ENCODE measurements around the gene UBE2C. TPM values are rescaled to one million over a fixed set of nuclear protein-coding genes. Genes with fewer than 3 reads are reported as not detected.

Gene UBE2C
- total and polyA plus RNA-seq, 2 donors (not counting 1 experiment from before 2014, with no cell fraction given), result 0.54 to 2.4 TPM

DNA sequence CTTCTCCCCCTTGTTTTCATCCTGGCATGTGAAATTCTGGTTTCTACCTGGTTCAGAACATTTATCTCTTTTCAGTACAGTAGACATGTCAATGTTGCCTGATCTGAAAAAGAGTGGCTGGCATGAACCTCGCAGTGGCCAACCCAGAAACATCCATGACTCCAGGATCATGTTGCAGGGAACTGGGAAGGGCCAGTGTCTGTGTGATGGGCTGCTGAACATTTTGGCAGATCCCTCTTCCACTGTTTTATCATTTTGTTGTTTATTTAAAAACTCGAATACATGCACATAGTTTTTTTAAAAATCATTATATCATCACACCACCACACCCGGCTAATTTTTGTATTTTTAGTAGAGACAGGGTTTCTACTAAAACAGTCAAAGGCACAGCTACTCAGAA is 39.8 kb upstream of the UBE2C start:
- peaks cover 5% of the 10 kb centered on the region for H3K4me1 Mint-ChIP-seq
- Histone ChIP-seq H3K27ac (ENCODE audit: low read length in 2 of 2) (no peak overlapping the region), H3K4me2 (replicated peaks; ENCODE audit: low read depth, low read length, poor library complexity, severe bottlenecking) (no peak overlapping the region), H3K79me2 (ENCODE audit: control insufficient read depth, insufficient read depth, low read length) (no peaks in the 10 kb centered on the region), H3K9me3 (ENCODE audit: control extremely low read depth in 1 of 3, control insufficient read depth in 2 of 3, insufficient read depth in 1 of 3, low read length in 2 of 3) (no peaks in the 10 kb centered on the region), H4K20me1 (ENCODE audit: control insufficient read depth, insufficient read depth, low read length, poor library complexity, severe bottlenecking) (no peaks in the 10 kb centered on the region), H3K4me1 (ENCODE audit: control insufficient read depth in 2 of 2, insufficient read depth in 2 of 2, low read length in 2 of 2) (peaks cover 0 to 6% of the 10 kb centered on the region in 2 donors), H3K4me3 (ENCODE audit: control extremely low read depth in 1 of 5, extremely low read depth in 1 of 5, insufficient read depth in 1 of 5, low read depth in 2 of 5, low read length in 4 of 5) (no peak overlapping the region), H2AFZ (ENCODE audit: insufficient read depth, low read depth, low read length, poor library complexity, severe bottlenecking) (no peak overlapping the region), H3K36me3 (replicated peaks in 1 of 2; ENCODE audit: control extremely low read depth in 1 of 2, control insufficient read depth in 1 of 2, extremely low read depth in 1 of 2, insufficient read depth in 2 of 2, low read length in 1 of 2) (no peaks in the 10 kb centered on the region), H3K9ac (ENCODE audit: low read length) (no peak overlapping the region), H3K27me3 (replicated peaks in 1 of 4; ENCODE audit: control extremely low read depth in 1 of 4, control insufficient read depth in 3 of 4, insufficient read depth in 4 of 4, low read length in 3 of 4) (peaks cover 0 to 6% (median 1%) of the 10 kb centered on the region in 4 experiments)
- ATAC-seq (ENCODE audit: low read depth) (no peak), DNase-seq (no peak)
- TF ChIP-seq, protein P1, sequence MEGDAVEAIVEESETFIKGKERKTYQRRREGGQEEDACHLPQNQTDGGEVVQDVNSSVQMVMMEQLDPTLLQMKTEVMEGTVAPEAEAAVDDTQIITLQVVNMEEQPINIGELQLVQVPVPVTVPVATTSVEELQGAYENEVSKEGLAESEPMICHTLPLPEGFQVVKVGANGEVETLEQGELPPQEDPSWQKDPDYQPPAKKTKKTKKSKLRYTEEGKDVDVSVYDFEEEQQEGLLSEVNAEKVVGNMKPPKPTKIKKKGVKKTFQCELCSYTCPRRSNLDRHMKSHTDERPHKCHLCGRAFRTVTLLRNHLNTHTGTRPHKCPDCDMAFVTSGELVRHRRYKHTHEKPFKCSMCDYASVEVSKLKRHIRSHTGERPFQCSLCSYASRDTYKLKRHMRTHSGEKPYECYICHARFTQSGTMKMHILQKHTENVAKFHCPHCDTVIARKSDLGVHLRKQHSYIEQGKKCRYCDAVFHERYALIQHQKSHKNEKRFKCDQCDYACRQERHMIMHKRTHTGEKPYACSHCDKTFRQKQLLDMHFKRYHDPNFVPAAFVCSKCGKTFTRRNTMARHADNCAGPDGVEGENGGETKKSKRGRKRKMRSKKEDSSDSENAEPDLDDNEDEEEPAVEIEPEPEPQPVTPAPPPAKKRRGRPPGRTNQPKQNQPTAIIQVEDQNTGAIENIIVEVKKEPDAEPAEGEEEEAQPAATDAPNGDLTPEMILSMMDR (IDR thresholded peaks at IDR 0.05), result no peak
- TF ChIP-seq EZH2 (IDR thresholded peaks at IDR 0.05; ENCODE audit: borderline replicate concordance, insufficient read depth, low read depth, low read length, poor library complexity, severe bottlenecking), result no peak
- ChIA-PET POLR2A (no interaction called here), CTCF (interaction anchor here (0.7 to 3.4 kb wide), 4 partner anchors 219 to 1761 kb away, joined by 3 to 35 read pairs (median 4); no protein-coding TSS in a partner anchor)
- H3K27me3 Mint-ChIP-seq, result peaks cover 18% of the 10 kb centered on the region
- no peaks in the 10 kb centered on the region for H3K9me3 Mint-ChIP-seq (ENCODE audit: insufficient read depth)
- WGBS (ENCODE audit: insufficient coverage), result 100% methylated on average over 1 of the region's 3 CpGs
- H3K27ac Mint-ChIP-seq, result no peak overlapping the region
- intact Hi-C loops (cut with micrococcal nuclease), result loop anchor here (10.0 kb wide), 1 partner anchor 318 kb away; no protein-coding TSS in a partner anchor
- H3K4me3 Mint-ChIP-seq, result no peak overlapping the region

DNA sequence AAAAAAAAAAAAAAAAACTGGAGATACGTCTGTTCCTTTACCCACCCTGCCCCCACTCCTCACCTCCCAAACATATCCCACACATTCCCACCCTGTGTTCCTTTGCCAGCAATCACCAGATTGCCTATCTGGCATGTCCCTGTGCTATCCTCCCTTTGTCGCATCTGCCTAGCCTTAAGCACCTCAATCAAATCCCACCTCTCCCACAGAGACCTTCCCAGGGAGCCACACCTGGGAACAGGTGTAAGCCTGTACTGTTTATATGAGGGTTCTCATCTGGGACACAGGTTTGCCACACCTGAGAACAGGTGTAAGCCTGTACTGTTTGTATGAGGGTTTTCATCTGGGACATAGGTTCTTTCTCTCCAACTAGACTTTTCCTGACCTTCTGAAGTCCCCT is 37.5 kb upstream of the UBE2C start:
- Histone ChIP-seq H3K4me2 (replicated peaks; ENCODE audit: low read depth, low read length, poor library complexity, severe bottlenecking) (no peak overlapping the region), H3K36me3 (replicated peaks in 1 of 2; ENCODE audit: control extremely low read depth in 1 of 2, control insufficient read depth in 1 of 2, extremely low read depth in 1 of 2, insufficient read depth in 2 of 2, low read length in 1 of 2) (no peaks in the 10 kb centered on the region), H3K27ac (ENCODE audit: low read length in 2 of 2) (no peak overlapping the region), H3K9me3 (ENCODE audit: control extremely low read depth in 1 of 3, control insufficient read depth in 2 of 3, insufficient read depth in 1 of 3, low read length in 2 of 3) (no peaks in the 10 kb centered on the region), H3K27me3 (replicated peaks in 1 of 4; ENCODE audit: control extremely low read depth in 1 of 4, control insufficient read depth in 3 of 4, insufficient read depth in 4 of 4, low read length in 3 of 4) (peaks cover 0 to 14% (median 1%) of the 10 kb centered on the region in 4 experiments), H3K4me3 (ENCODE audit: control extremely low read depth in 1 of 5, extremely low read depth in 1 of 5, insufficient read depth in 1 of 5, low read depth in 2 of 5, low read length in 4 of 5) (no peak overlapping the region), H3K79me2 (ENCODE audit: control insufficient read depth, insufficient read depth, low read length) (no peaks in the 10 kb centered on the region), H4K20me1 (ENCODE audit: control insufficient read depth, insufficient read depth, low read length, poor library complexity, severe bottlenecking) (no peaks in the 10 kb centered on the region), H3K4me1 (ENCODE audit: control insufficient read depth in 2 of 2, insufficient read depth in 2 of 2, low read length in 2 of 2) (peaks cover 0 to 6% of the 10 kb centered on the region in 2 donors), H2AFZ (ENCODE audit: insufficient read depth, low read depth, low read length, poor library complexity, severe bottlenecking) (no peak overlapping the region), H3K9ac (ENCODE audit: low read length) (no peak overlapping the region)
- TF ChIP-seq EZH2 (IDR thresholded peaks at IDR 0.05; ENCODE audit: borderline replicate concordance, insufficient read depth, low read depth, low read length, poor library complexity, severe bottlenecking), result no peak
- TF ChIP-seq, protein P1 (IDR thresholded peaks at IDR 0.05), result no peak
- ChIA-PET POLR2A (no interaction called here), CTCF (interaction anchor here (1.1 kb wide), 1 partner anchor 459 kb away, joined by 3 read pairs; no protein-coding TSS in a partner anchor)
- no peaks in the 10 kb centered on the region for H3K9me3 Mint-ChIP-seq (ENCODE audit: insufficient read depth)
- no peak for ATAC-seq (ENCODE audit: low read depth)
- peaks cover 34% of the 10 kb centered on the region for H3K27me3 Mint-ChIP-seq
- peaks cover 5% of the 10 kb centered on the region for H3K4me1 Mint-ChIP-seq
- no peak for DNase-seq
- no peak overlapping the region for H3K27ac Mint-ChIP-seq
- intact Hi-C loops (cut with micrococcal nuclease), result loop anchor here (10.0 kb wide), 1 partner anchor 320 kb away; no protein-coding TSS in a partner anchor
- H3K4me3 Mint-ChIP-seq, result no peak overlapping the region
- WGBS (ENCODE audit: insufficient coverage), result no CpG with 5 or more reads among the region's 2 CpGs
